ENCODE results near the gene LRIG1.

DNA sequence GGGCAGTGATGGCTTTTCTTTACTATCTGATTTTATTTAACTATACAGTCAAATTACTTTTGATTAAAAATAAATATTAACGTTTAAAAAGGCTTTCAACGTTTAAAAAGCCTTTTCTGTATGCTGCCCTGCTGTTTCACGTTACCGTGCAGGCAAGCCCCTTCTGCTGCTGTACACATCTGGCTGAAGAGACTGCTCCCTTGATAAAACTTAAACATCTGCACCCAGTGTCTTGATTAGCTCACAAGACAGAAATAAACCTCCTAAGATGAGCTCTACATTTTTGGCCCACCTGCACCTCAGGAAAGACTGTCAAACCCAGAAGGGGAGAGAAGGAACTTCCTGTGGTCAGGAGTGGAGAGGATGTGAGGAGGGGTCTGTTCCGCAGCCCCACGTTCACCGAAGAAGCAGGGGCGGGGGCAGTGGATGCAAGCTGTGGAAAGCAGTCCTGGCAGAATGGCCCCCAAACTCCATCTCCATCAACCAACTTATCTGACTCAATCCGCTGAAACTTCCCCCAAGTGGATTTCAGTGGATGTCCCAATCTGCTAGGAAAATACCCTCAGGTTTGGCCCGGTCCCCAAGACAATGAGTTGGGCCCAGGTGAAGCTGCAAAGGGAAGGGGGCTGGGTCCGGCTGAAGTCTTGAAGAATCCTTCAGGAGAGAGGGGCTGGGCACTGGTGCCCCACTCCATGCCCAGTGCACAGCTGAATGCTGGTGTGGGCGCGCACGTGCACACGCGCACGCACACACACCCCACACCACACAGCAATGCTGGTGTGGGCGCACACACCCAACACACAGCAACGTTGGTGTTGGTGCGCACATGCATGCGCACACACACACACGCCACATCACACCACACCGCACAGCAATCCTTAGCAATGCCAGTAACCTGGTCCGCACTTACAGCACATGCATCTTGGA is 88.6 kb downstream of the LRIG1 start:
- no peak for TF ChIP-seq HDAC6 (IDR thresholded peaks at IDR 0.05; ENCODE audit: low read depth, low read length)
- TF ChIP-seq ASH2L (IDR thresholded peaks at IDR 0.05; ENCODE audit: low read length): no peak
- no peak for TF ChIP-seq ZNF274 (IDR thresholded peaks at IDR 0.05; ENCODE audit: borderline replicate concordance, extremely low read depth, low read length)
- TF ChIP-seq CTCF (IDR thresholded peaks at IDR 0.05; ENCODE audit: control extremely low read depth in 1 of 3, insufficient read depth in 1 of 3, low read depth in 1 of 3, low read length in 3 of 3): no peak
- no peak for TF ChIP-seq RFX5 (IDR thresholded peaks at IDR 0.05; ENCODE audit: borderline replicate concordance, low read depth, low read length)
- TF ChIP-seq SIX5 (IDR thresholded peaks at IDR 0.05; ENCODE audit: low read depth, low read length): no peak
- TF ChIP-seq TBP (IDR thresholded peaks at IDR 0.05; ENCODE audit: low read depth, low read length): no peak
- TF ChIP-seq, protein P1, sequence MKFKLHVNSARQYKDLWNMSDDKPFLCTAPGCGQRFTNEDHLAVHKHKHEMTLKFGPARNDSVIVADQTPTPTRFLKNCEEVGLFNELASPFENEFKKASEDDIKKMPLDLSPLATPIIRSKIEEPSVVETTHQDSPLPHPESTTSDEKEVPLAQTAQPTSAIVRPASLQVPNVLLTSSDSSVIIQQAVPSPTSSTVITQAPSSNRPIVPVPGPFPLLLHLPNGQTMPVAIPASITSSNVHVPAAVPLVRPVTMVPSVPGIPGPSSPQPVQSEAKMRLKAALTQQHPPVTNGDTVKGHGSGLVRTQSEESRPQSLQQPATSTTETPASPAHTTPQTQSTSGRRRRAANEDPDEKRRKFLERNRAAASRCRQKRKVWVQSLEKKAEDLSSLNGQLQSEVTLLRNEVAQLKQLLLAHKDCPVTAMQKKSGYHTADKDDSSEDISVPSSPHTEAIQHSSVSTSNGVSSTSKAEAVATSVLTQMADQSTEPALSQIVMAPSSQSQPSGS (IDR thresholded peaks at IDR 0.05; ENCODE audit: low read length): no peak
- TF ChIP-seq GABPA (IDR thresholded peaks at IDR 0.05; ENCODE audit: borderline replicate concordance, insufficient read depth, low read length): no peak
